ENCODE results near the gene FYB2.
"Not testable (repeated sequence)": the region's sequence is repeated elsewhere in the genome, so short reads cannot be mapped to it uniquely, and the experiment has no call there.

The FYB2 gene

GRCh38 chr1:56797065-56797685 is 22.0 kb downstream of the FYB2 start:
- DNase-seq (ENCODE audit: low spot score): no peak

- no peak for DNase-seq (ENCODE audit: low spot score)
These were observed 23.3 kb downstream of the FYB2 start for GRCh38 chr1:56795870-56796269.

DNA sequence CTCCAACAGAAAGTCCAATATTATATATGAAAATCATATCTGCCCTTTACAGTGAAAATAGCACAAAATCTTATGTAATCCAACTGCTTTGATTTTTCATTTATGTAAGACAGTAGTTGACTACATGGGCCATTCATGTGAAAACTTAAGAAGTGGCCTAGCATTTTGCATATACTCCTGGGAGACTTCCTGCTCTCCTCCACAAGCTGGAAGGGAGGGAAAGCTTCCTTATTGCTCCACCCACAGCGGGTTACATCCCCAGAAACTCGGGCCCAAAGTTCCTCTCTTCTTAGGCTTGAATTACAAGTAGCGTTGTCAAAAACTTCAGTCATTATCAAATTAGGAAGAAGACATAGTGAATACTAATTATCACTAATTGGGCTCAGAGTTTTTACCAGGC is 29.2 kb downstream of the FYB2 start:
- DNase-seq (ENCODE audit: low spot score): no peak

DNA sequence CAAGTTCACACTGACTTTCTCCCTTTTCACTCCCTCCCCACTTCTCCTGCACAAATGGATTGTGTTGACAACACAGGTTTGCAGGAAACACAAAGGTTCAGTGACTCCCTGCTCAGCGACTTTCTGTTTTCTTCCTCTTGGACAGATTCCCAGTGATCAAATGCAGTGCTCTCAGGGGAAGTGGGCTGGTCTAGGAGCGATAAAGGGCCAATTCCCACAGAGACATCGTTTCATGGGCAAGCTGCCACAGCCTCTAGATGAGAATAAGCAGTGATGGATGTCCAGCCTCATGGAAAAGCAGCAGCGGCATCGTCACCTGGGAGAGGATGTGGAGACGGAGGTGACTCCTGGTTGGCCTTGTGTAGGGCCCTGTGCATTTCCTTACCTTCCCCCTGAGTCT is 30.6 kb downstream of the FYB2 start:
- DNase-seq (ENCODE audit: low spot score): no peak

DNA sequence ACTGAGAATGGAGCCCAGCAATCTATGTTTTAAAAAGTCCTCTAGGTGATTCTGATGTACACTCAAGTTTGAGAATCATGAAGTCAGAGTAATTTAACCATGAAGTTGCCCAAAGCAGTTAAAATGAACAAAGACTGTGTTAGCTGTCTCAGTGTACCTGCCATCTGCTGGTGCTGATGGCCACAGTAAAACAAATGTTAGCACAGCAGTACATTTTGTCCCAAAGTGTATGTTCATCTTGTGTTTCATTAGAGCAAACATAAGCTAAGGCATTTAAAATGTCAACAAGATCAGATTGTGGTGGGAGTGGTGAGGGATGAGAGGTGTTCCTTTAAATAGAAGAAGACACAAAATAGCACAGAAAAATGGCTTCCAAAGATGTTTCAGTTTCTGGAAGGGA is 31.1 kb downstream of the FYB2 start:
- DNase-seq (ENCODE audit: low spot score): no peak

GRCh38 chr1:56787330-56787729 is 31.9 kb downstream of the FYB2 start:
- no peak for DNase-seq (ENCODE audit: low spot score)

- DNase-seq (ENCODE audit: low spot score): no peak
These were observed 36.4 kb downstream of the FYB2 start for GRCh38 chr1:56782773-56783172.

DNA sequence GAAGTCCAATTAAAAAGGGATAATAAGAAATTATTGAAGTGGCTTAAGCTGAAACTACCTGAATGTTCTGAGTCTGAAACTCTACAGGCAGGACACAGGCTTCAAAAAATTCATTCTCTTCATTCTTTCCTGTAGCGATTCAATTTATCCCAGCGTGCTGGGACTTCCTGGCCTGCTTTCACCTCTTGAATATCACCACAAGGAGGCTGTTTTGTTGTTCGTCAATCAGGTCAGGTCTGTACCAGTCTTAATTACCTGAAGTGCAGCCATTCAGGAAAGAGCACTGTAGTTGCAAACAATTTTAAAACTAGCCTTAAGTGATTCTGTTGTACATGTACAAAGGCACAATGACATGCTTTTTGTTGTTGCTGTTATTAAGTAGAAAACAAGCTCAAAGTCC is 38.4 kb downstream of the FYB2 start:
- DNase-seq (ENCODE audit: low spot score): no peak

GRCh38 chr1:56780128-56780750 is 39.0 kb downstream of the FYB2 start:
- DNase-seq (ENCODE audit: low spot score): no peak

- no peak for DNase-seq (ENCODE audit: low spot score)
These were observed 41.2 kb downstream of the FYB2 start for GRCh38 chr1:56777972-56778371.

DNA sequence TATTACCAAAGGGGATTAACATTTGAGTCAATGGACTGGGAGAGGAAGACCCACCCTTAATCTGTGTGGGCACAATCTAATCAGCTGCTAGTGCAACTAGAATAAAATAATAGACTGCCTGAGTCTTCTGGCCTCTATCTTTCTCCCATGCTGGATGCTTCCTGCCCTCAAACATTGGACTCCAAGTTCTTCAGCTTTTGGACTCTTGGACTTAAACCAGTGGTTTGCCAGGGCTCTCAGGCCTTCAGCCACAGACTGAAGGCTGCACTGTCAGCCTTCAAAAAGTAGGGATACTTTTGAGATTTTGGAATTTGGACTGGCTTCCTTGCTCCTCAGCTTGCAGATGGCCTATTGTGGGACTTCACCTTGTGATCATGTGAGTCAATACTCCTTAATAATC is 44.5 kb downstream of the FYB2 start:
- not testable (repeated sequence) for DNase-seq (ENCODE audit: low spot score)

- DNase-seq (ENCODE audit: low spot score): no peak
These were observed 45.1 kb downstream of the FYB2 start for GRCh38 chr1:56774067-56774609.

- no peak for DNase-seq (ENCODE audit: low spot score)
These were observed 45.7 kb downstream of the FYB2 start for GRCh38 chr1:56773341-56774066.

DNA sequence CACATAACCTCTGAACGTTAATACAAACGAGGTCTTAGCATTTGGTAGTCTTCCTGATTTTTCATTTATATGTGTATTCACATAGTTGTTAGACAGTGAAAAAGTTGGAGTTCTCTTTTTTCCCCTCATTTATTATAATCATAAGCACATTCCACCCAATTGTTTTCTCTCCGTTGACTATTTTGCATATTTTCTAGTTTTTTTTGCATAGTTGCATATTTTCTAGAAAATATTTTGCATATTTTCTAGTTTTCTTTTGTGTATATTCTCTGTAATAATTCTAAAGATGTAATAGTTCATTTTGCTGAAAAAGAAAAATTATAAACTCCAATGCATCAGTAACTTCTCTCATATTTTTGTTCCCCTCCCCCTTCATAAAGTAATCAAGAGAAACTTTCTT is 47.5 kb downstream of the FYB2 start:
- no peak for DNase-seq (ENCODE audit: low spot score)

- no peak for DNase-seq (ENCODE audit: low spot score)
These were observed 60.4 kb downstream of the FYB2 start for GRCh38 chr1:56758794-56759193.

DNA sequence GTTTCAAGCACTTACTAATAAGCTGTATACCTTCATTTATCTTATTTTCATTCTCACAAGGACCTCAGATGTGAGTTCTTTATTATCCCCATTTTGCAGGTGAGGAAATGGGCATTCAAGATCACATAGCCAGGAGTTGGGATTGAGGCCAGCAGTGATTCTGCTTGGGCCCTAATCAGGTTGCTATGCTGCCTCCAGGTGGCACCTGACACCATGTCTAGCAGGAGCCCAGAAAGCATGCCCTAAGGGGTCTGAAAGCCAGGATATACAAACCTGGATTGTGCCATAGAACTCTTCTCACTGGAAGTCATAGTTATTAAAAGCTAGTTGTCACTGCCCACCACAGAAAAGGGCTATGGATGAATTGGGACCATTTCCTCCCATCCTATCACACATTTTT is 61.1 kb downstream of the FYB2 start:
- no peak for DNase-seq (ENCODE audit: low spot score)

GRCh38 chr1:56755911-56756310 is 63.3 kb downstream of the FYB2 start:
- DNase-seq (ENCODE audit: low spot score): no peak

DNA sequence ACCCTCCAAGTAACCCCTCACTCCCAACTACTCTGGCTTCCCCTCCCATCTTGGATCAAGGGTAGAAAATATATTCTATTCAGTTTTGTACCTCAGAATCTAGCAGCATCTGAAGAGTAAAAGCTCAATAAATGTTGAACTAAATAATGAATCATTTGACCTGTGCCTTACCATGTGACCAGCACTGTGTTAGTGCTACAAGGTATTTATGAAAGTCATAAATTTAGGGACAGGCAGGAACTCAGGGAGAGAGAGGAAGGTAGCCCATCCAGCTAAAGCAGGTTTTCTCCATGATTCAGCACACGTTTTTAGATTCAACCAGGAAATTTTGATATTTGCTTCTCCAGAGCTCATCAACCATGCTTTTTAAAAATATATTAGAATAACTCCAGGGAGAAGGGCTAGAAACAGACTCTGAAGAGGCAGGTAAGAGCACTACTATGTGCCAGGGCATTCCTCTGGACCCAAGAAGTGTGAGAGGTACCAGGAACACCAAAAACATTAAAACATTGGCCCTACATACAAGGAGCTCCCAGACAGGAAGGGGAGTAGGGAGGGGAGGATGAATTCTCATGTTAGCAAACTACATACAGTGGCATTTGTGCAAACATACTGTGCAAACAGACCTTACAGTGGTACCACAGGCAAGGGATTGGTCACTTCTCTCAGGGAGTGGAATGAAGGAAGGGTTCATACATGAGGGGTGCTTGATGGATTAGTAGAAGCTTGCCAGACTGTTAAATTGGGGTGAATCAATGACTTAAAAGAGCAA is 64.3 kb downstream of the FYB2 start:
- no peak for DNase-seq (ENCODE audit: low spot score)

- no peak for DNase-seq (ENCODE audit: low spot score)
These were observed 74.0 kb downstream of the FYB2 start for GRCh38 chr1:56745231-56745630.

- no peak for DNase-seq (ENCODE audit: low spot score)
These were observed 90.2 kb downstream of the FYB2 start for GRCh38 chr1:56728964-56729363.

GRCh38 chr1:56726706-56727105 is 92.5 kb downstream of the FYB2 start:
- DNase-seq (ENCODE audit: low spot score): no peak

- DNase-seq (ENCODE audit: low spot score): no peak
These were observed 100.0 kb downstream of the FYB2 start for GRCh38 chr1:56719171-56719570.

DNA sequence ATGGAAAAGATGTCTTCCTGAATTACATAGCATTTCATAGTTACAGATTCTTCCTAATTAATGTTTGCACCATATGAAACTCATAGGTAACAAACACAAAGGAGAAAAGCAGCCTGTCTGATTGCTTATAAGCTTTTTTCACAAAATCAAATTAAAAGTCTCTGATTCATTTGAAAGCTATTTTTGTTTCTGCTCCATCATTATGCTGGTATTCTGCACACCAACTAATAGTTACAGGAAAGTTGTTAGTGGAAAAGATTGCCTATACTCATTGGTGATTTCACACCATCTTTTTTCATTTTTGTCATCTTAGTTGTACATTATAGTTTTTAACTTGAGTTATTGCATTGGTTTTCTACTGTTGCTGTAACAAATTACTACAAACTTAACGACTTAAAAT is 104.0 kb downstream of the FYB2 start:
- DNase-seq (ENCODE audit: low spot score): no peak
